HEK293T (cell line): ENCODE data around the gene DNAJB2.
"Not testable (repeated sequence)": the region's sequence is repeated elsewhere in the genome, so short reads cannot be mapped to it uniquely, and the experiment has no call there.

Experiments
- CTCF ChIA-PET: fragments of 350-600 bp; formaldehyde crosslinking; extraction: SDS; loops from one replicate; lab custom pipeline; 2021; ENCODE audit warnings: antibody characterized with exemption, inconsistent platforms; lab: Yijun Ruan, JAX
- POLR2A ChIA-PET: fragments of 350-600 bp; formaldehyde crosslinking; extraction: SDS; loops from one replicate; lab custom pipeline; 2020; ENCODE audit warnings: antibody characterized with exemption, inconsistent platforms; lab: Yijun Ruan, JAX
- DNase-seq: peaks from one replicate; pipeline ENCODE4 v3.0.0; 2012; ENCODE audit warnings: mixed read lengths; ENCODE audit errors: extremely low spot score
- ARNT ChIP-seq: fragments of 450-650 bp; IDR thresholded peaks from 2 replicates; pipeline ENCODE4 v1.6.1; 2017; ENCODE audit warnings: mild to moderate bottlenecking
- BHLHE40 ChIP-seq: fragments of 450-650 bp; IDR thresholded peaks from 2 replicates; pipeline ENCODE4 v1.6.1; 2016; ENCODE audit warnings: mild to moderate bottlenecking, moderate library complexity, borderline replicate concordance
- CTBP1 ChIP-seq: fragments of 450-650 bp; IDR thresholded peaks from 2 replicates; pipeline ENCODE4 v1.6.1; 2016; ENCODE audit warnings: borderline replicate concordance
- ELF4 ChIP-seq: fragments of 450-650 bp; IDR thresholded peaks from 2 replicates; pipeline ENCODE4 v1.6.1; 2017; ENCODE audit warnings: antibody characterized with exemption
- FOXA1 ChIP-seq: fragments of 450-650 bp; IDR thresholded peaks from 2 replicates; pipeline ENCODE4 v1.6.1; 2016; ENCODE audit warnings: mild to moderate bottlenecking
- FOXK2 ChIP-seq: fragments of 450-650 bp; IDR thresholded peaks from 2 replicates; pipeline ENCODE4 v1.6.1; 2016; ENCODE audit warnings: mild to moderate bottlenecking
- FOXM1 ChIP-seq: fragments of 450-650 bp; IDR thresholded peaks from 2 replicates; pipeline ENCODE4 v1.6.1; 2017; ENCODE audit warnings: mild to moderate bottlenecking, borderline replicate concordance
- HDGF ChIP-seq: fragments of 450-650 bp; IDR thresholded peaks from 2 replicates; pipeline ENCODE4 v1.6.1; 2017; ENCODE audit warnings: antibody characterized with exemption, borderline replicate concordance
- L3MBTL2 ChIP-seq: fragments of 450-650 bp; conservative IDR thresholded peaks from 2 replicates; pipeline ENCODE4 v1.6.1; 2016; ENCODE audit warnings: mild to moderate bottlenecking
- LEF1 ChIP-seq: fragments of 450-650 bp; IDR thresholded peaks from 2 replicates; pipeline ENCODE4 v1.6.1; 2017; ENCODE audit warnings: mild to moderate bottlenecking, borderline replicate concordance
- NFRKB ChIP-seq: fragments of 450-650 bp; IDR thresholded peaks from 2 replicates; pipeline ENCODE4 v1.6.1; 2016; ENCODE audit warnings: mild to moderate bottlenecking, moderate library complexity
- SP1 ChIP-seq: fragments of 450-650 bp; IDR thresholded peaks from 2 replicates; pipeline ENCODE4 v1.6.1; 2017
- SUZ12 ChIP-seq: fragments of 450-650 bp; IDR thresholded peaks from 2 replicates; pipeline ENCODE4 v1.6.1; 2016; ENCODE audit warnings: mild to moderate bottlenecking
- TARDBP ChIP-seq: fragments of 450-650 bp; IDR thresholded peaks from 2 replicates; pipeline ENCODE4 v1.6.1; 2016
- ZNF384 ChIP-seq: fragments of 450-650 bp; IDR thresholded peaks from 2 replicates; pipeline ENCODE4 v1.6.1; 2016
- TF ChIP-seq, protein P1 (sequence below): fragments of 450-650 bp; IDR thresholded peaks from 2 replicates; pipeline ENCODE4 v1.6.1; 2016

Gene DNAJB2

DNA sequence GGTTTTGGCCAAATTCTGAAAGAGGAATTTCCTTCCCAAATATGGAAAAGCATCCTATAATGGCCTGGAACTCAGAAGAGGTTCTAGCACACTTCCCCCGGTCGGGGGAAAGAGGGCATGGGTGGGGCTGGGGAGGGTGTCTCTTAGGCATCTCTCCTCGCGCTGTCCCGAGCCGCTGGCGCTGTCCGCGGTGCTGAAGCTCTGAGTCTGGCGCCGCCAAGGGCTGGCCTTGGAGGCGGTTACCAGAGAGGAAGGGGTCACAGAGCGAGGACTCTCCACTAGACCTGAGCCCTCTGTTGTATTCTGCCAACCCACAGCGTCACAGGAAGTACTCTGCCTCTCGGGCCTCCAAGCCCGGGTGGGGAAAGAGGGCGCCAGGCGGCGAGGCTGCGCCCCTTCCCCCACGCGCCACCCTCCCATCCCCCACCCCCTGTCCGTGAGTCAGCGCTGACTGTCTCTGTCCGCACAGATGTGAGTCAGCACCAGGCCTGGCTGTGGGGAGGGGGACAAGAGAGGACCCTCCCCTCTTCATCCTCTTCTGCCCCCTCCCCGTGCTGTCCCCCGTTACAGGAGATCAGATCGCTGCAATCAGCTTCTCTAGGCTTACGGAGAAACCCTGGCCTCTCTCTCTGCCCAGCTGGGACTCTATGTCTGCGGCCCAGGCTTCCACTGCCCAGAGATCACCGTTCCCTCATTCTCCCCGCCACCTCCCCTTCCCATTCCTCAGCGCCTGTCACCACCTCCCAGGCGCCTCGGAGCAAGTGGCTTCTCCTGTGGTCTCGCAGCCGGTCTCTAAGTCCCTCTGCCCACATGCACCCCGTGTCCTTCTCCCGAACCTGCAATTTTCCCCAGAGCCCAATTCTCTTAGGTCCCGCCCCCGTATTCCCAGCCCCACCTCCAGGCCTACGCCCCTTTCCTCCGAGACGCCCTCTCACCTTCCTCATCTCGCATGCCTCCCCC lies 29.3 kb downstream of the DNAJB2 start:
- POLR2A ChIA-PET: no interaction called here
- CTCF ChIA-PET: interaction anchor here (0.5 kb wide), 1 partner anchor 34 kb away, joined by 3 read pairs; no protein-coding TSS in a partner anchor
- TF ChIP-seq CTBP1 (no peak), ZNF384 (no peak), L3MBTL2 (no peak), BHLHE40 (no peak), NFRKB (no peak), ELF4 (no peak), HDGF (no peak)
- TF ChIP-seq, protein P1, sequence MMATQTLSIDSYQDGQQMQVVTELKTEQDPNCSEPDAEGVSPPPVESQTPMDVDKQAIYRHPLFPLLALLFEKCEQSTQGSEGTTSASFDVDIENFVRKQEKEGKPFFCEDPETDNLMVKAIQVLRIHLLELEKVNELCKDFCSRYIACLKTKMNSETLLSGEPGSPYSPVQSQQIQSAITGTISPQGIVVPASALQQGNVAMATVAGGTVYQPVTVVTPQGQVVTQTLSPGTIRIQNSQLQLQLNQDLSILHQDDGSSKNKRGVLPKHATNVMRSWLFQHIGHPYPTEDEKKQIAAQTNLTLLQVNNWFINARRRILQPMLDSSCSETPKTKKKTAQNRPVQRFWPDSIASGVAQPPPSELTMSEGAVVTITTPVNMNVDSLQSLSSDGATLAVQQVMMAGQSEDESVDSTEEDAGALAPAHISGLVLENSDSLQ: no peak
- peak; percentile 85 for DNase-seq

- DNase-seq: no peak
- ChIA-PET POLR2A (no interaction called here), CTCF (no interaction called here)
- TF ChIP-seq ARNT (no peak), FOXK2 (no peak), FOXA1 (no peak), LEF1 (no peak), BHLHE40 (no peak), ELF4 (no peak), SUZ12 (no peak), NFRKB (no peak), CTBP1 (no peak), TARDBP (no peak), L3MBTL2 (no peak), SP1 (no peak), HDGF (no peak)
Observed at GRCh38 chr2:219309278-219309677, 30.1 kb downstream of the DNAJB2 start, which contains the start of gene PTPRN. PTPRN (minus strand) TSS chr2:219309401; CDS start chr2:219309332, 69 bp downstream.

DNA sequence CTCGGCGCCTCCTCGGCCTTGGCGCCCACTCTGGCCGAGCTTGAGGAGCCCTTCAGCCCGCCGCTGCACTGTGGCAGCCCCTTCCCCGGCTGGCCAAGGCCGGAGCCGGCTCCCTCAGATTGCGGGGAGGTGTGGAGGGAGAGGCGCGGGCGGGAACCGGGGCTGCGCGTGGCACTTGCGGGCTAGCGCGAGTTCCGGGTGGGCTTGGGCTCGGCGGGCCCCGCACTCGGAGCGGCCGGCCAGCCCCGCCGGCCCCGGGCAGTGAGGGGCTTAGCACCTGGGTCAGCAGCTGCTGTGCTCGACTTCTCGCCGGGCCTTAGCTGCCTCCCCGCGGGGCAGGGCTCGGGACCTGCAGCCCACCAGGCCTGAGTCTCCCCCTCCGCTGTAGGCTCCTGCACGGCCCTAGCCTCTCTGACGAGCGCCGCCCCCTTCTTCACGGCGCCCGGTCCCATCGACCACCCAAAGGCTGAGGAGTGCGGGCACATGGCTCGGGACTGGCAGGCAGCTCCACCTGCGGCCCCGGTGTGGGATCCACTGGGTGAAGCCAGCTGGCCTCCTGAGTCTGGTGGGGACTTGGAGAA lies 33.6 kb downstream of the DNAJB2 start:
- POLR2A ChIA-PET, DNase-seq: not testable (repeated sequence)
- CTCF ChIA-PET: interaction anchor here (1.1 kb wide), 1 partner anchor 32 kb away, joined by 3 read pairs; no protein-coding TSS in a partner anchor

GRCh38 chr2:219314804-219315468 lies 35.8 kb downstream of the DNAJB2 start:
- POLR2A ChIA-PET: no interaction called here
- no peak for TF ChIP-seq SP1
- TF ChIP-seq SUZ12: no peak
- TF ChIP-seq ARNT: no peak
- no peak for TF ChIP-seq ELF4
- no peak for TF ChIP-seq LEF1
- no peak for TF ChIP-seq FOXK2
- TF ChIP-seq FOXM1: no peak
- TF ChIP-seq FOXA1: no peak
- CTCF ChIA-PET: no interaction called here
- no peak for DNase-seq

DNA sequence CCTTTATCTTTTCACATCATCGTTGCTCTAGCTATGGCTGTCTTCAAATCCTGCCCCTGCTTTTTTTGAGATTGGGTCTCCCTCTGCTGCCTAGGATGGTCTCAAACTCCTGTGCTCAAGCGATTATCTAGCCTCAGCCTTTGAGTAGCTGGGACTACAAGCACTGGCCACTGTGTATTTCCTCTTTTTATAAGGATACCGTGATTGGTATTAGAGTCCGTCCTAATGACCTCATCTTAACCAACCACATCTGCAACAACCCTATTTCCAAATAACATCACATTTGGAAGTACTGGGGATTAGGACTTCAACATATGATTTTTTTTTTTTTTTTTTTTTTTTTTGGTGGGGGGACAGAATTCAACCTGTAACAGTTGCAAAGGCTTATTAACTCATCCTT lies 44.3 kb downstream of the DNAJB2 start:
- ChIA-PET CTCF (no interaction called here), POLR2A (no interaction called here)
- TF ChIP-seq SP1: no peak
- TF ChIP-seq, protein P1: no peak
- no peak for TF ChIP-seq SUZ12
- no peak for TF ChIP-seq ZNF384
- TF ChIP-seq ARNT: no peak
- no peak for TF ChIP-seq FOXK2
- TF ChIP-seq LEF1: no peak
- TF ChIP-seq NFRKB: no peak
- TF ChIP-seq ELF4: no peak
- no peak for TF ChIP-seq HDGF
- no peak for TF ChIP-seq FOXM1
- TF ChIP-seq L3MBTL2: no peak
- no peak for TF ChIP-seq CTBP1
- no peak for TF ChIP-seq TARDBP
- no peak for TF ChIP-seq BHLHE40
- TF ChIP-seq FOXA1: no peak
- no peak for DNase-seq

DNA sequence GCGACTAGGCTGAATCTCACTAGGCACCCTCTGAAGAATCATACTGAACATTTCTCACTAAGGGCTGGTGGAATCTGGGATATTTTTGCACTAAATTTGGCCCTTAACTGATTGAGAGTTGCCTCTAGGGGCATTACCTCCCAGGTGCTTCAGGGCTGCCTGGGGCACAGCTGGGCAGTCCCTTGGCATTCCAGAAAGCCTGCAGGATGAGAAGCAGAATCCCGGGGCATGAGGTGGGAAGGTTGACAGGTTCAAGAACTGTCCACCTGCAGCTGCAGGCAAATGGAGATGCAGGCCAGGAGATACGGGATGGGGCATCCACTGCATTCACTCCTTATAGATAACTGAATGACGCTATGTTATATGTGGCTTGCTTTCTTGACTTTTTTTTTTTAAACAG lies 46.0 kb downstream of the DNAJB2 start:
- POLR2A ChIA-PET: no interaction called here
- DNase-seq: no peak
- CTCF ChIA-PET: no interaction called here
- no peak for TF ChIP-seq BHLHE40
- TF ChIP-seq L3MBTL2: no peak
- no peak for TF ChIP-seq HDGF
- no peak for TF ChIP-seq ARNT
- TF ChIP-seq TARDBP: no peak
- no peak for TF ChIP-seq ELF4
- TF ChIP-seq CTBP1: no peak
- no peak for TF ChIP-seq FOXA1
- TF ChIP-seq FOXK2: no peak
- TF ChIP-seq, protein P1: no peak
- no peak for TF ChIP-seq LEF1
- TF ChIP-seq NFRKB: no peak
- no peak for TF ChIP-seq SP1
- no peak for TF ChIP-seq FOXM1
- no peak for TF ChIP-seq ZNF384
